GM18498 (cell line): Measurements from ENCODE around the gene C16orf89.
"Not testable (repeated sequence)": the region's sequence is repeated elsewhere in the genome, so short reads cannot be mapped to it uniquely, and the experiment has no call there.

Source experiments
- ATAC-seq: cut with Tn5 transposase; IDR thresholded peaks from one replicate; pipeline ENCODE4 v1.9.1; 2021; ENCODE audit warnings: mild to moderate bottlenecking, moderate library complexity; ENCODE audit not compliant: unreplicated experiment

The C16orf89 gene

DNA sequence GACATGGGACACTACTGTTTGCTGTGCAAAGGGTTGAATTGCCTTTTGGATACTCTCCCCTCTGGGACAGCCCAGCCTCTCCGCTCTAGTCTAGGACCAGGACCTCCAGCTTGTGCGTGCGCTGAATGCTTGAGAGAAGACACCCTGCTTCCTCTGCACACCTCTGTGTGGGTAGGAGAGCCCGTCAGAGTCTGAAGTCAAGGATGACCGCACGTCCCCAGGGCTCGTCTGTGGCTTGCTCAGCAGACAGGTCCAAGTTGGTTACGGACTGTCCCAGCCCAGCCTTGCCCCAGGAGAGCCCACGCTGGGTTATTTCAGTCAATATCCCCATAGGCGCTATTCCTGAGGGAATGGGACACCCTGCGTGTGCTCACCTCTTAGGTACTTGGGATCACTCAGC, 3.7 kb downstream of the C16orf89 start:
- ATAC-seq: no peak

DNA sequence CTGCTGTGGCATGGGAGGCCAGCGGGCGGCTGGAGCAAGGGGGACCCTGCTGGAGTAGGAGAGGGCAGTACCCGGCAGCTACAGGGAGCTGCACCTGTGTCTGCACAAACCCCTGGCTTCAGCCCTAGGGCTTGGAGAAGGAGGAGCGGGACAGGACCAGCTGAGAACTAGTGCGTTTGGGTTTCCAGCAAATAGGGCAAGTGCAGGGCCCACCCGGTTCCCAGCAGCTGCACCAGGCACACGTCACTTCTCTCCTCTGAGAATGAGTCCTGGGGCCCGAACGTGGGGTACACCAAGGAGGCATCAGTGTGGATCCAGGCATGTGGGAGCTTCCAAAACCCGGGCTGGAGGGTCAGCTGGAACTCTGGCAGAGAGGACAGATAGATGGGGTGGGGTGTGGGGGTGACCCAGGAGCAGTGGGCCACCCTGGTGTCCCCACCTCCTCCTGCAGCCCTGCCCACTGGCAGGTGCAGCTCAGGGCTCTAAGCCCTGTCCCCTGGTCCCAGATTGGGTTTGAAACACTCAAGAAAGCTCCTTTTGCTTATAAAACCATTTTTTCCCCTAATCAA, 5.6 kb downstream of the C16orf89 start:
- no peak for ATAC-seq

DNA sequence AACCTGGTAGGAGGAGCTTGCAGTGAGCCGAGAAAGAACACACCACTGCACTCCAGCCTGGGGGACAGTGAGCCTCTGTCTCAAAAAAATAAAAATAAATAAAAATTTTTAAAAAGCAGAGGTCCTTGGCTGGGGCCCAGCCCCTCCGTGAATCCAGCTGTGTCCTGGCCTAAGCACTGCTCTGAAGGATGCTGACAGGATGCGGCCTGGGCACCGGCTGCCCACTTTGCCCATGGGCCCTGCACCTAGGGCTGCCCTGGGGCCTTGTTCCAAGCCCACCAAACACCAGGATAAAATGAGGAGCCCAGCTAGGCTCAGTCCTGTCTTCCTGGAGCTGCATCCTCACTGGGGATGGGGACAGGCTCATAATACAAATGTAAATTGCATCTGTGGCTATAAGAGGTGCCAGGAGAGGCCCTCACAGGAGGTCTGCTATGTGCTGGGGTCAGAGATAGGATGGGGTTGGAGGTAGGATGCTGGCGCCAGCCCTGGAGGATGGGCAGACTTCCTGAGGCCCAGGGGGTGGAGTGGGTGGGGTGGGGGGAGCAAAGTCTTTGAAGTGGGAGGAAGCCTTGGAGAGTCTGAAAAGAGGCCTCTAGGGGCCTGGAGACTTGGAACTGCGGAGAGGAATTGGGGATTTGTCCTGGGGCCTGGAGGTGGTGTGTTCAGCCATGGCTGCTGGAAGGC, 6.2 kb downstream of the C16orf89 start:
- ATAC-seq: no peak

DNA sequence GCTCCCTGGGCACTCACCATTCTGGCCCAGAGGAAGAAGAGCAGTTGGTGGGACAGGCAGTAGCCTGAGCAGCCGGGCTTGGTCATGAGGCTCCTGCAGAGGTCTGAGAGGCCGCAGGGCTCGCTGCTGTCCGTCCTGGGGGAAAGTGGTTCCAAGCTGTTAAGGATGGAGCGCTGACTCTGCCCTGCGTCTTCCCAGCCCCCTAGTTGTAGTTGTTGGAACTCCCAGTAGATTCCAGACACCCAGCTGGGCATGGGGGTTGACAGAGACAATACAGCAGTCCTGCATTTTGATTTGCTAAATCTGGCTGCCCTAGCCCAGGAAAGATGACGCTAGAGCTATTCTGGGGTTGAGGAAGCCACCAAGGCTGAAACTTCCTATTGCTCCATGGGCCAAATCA, 7.3 kb downstream of the C16orf89 start:
- no peak for ATAC-seq

DNA sequence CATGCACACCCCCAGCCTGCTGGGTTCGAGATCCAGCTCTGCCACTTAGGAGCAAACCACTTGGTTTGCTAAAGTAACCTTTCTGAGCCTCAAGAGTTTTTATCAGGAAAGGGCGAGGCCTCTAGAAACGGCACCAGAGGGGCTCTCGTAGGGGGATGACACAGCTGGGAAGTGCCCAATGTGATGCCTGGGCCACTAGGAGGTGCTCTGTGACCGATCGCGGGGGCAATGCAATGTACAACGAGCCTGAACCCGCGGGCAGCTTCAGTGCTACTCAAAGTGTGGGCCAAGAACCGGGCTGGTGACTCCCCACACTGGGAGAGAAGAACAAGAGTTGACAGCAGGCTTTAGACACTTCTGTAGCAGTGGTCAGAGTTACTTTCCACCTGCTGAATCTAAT, 9.4 kb downstream of the C16orf89 start:
- ATAC-seq: no peak

DNA sequence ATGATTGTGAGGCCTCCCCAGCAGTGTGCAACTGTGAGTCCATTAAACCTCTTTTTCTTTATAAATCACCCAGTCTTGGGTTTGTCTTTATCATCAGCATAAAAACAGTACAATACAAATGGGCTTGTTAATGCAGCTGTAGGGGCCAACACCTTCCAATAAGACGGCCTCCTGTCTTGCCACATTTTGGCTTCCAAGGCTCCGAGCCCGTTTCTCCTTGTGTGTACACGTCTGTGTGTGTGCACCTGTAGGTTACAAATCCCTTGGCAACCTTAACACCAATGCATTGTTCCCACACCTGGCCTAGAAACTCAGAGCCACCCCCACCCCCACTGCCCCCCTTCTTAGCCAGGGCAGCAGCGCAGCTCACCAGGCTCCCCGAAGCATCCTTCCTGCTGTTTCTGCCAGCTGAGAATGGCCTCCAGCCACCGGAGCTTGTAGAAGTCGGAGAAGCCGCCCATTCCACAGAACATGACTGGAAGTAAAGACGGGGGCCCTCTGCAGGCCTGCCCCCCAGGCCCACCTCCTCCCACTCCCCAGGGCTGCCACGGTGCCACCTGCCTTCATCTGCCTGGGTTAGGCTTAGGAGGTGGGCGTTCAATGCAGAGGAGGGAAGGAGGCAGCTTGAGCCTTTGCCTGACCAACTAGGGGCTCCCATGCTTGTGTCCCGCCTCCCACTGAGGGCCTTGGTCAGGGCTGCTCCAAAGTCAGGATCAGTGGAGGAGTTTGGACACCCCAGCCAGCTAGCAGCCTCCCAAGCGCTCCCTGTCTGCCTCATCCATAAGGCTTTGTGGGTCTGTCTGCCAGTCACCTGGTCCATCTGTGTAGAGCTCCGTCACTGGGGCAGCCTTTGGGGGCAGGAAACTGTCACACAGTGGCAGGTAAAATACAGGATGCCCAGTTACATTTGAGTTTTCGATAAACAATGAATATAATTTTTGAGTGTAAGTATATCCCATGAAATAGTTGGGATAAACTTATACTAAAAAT, 10.6 kb downstream of the C16orf89 start:
- no peak for ATAC-seq

DNA sequence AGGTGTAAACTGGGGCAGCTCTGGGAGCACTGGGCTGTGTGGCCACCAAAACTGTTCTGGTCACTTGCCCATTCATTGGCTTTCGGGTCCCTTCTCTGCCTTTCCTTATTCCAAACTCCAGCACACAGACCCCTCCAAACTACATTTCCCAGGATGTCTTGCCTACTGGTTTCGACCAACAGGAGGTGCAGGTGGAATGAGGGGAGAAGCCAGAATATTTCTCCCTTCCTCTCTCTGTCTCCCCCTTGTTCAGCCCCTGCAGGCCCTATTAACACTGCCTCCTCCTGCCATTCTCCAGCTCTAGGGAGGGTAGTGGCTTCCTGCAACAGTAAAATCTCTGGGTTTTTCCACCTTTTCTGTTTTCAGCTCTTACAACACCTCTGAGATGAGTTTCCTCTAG, 18.8 kb downstream of the C16orf89 start:
- ATAC-seq: no peak

DNA sequence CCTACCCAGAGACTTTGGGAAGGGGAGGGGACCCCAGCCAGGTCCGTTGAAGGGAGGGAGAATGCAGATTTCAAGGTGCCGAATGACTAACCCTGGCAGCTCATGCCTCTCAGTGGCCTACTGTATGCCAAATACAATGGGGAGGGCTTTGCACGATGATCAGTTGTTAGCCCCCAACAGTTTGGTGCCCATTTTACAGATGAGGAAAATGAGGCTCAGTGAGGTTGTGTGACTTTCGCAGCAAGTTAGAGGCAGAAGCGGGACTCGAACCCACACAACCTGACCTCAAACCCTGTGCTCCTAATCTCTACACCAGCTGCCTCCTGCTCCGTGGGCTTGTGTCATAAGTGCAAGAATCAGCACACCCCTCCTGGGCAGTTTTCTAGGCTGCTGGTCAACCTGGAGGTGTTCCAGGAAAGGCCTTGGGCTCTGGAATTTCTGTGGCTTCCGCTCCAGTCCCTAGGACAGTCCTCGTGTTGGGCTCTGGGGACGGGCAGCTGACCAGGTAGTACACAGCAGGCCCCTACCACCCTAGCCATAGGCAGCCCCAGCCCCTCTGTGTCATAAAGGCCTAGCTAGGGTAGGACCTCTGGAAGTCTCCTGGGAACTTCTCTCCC, 20.1 kb downstream of the C16orf89 start:
- ATAC-seq: no peak

DNA sequence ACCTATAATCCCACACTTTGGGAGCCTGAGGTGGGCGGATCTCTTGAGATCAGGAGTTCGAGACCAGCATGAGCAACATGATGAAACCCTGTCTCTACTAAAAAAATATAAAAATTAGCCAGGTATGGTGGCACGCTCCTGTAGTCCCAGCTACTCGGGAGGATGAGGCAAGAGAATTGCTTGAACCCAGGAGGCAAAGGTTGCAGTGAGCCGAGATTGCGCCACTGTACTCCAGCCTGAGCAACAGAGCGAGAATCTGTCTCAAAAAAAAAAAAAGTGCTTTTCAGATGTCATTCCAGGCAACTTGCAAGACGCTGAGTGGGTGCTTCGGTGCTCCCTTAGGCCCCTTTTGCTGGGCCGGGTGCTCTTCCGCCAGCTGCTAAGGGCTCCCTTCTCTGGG, 21.2 kb downstream of the C16orf89 start:
- not testable (repeated sequence) for ATAC-seq

DNA sequence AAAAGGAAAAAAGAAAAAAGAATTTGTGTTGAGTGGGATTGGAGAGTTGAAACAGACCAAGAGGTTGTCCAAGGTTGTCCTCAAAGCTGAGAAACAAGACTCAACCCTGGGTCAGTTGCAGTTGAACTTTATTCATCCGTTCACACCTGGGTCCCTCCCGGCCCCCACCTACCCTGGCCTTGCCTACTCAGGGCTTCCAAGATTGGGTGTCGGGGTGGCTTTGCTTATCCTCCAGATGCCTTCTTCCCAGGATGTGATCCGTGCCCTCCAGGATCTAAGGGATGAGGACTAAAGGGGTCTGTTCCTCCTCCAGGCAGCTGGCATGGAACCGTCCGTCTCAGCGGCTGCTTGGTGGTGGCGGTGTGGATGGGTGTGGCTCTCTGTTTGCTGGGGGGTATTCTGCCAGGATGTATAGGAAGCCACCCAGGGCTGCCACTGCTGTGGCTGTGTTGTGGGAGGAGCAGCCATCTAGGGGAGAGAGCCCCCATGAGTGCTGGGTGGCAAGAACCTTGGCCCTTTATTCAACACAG, 21.7 kb downstream of the C16orf89 start:
- ATAC-seq: no peak

DNA sequence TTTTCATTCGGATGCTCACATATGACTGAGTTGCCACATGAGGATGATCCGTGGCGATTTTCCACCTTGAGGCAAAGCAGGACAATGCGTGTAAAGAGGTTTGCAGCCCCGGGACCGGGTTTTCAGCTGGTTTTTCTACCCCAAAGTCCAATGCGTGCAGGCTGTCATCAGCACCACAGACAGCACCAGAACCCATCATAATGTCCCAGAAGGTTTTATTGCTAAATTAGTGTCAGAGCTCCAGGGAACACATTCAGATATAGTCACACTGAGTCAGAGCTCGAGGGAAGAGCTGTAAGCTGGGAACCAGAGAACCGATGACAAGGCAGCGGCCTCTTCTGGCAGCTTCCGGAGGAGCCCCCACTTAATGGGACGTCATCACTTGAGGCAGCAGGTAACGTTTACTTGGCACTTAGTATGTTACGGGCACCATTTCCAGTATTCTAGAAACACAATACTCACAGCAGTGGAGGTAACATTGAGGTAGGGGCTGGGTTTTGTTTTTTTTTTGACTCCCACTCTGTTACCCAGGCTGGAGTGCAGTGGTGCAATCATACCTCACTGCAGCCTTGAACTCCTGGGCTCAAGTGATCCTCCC, 23.1 kb downstream of the C16orf89 start:
- no peak for ATAC-seq

DNA sequence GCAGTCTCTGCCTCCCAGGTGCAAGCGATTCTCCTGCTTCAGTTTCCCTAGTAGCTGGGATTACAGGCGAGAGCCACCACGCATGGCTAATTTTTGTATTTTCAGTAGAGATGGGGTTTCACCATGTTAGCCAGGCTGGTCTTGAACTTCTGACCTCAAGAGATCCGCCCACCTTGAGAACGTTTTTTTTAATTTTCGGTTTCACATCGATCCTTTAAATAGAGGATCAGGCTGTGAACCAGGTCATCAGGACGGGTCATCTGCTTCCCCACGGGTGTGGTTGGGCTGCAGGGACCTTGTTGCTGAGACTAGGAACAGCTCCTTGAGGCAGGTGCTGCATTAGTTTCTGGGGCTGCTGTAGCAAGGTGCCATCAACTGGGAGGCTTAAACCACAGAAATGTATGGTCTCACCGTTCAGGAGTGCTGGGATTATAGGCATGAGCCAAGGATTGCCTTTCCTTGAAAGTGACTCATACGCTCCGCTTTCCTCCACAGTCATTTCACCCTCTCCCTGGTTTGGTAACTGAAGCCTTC, 24.1 kb downstream of the C16orf89 start:
- ATAC-seq: no peak

DNA sequence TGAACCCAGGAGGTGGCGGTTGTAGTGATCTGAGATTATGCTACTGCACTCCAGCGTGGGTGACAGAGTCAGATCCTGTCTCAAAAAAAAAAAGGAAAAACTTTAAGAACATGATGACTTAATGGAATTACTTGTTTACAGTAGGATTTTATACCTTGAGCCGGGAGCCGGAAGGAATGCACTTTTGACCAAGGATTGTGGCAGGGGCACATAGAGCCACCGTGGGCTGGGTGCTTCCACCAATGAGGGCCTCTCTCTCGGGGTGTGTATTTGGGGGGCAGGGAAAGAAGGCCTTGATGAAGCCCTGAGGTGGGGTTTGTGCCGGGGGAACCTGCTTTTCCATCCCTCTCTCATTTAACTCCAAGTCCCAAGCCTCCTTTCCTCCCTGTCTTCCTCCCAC, 25.3 kb downstream of the C16orf89 start:
- no peak for ATAC-seq

DNA sequence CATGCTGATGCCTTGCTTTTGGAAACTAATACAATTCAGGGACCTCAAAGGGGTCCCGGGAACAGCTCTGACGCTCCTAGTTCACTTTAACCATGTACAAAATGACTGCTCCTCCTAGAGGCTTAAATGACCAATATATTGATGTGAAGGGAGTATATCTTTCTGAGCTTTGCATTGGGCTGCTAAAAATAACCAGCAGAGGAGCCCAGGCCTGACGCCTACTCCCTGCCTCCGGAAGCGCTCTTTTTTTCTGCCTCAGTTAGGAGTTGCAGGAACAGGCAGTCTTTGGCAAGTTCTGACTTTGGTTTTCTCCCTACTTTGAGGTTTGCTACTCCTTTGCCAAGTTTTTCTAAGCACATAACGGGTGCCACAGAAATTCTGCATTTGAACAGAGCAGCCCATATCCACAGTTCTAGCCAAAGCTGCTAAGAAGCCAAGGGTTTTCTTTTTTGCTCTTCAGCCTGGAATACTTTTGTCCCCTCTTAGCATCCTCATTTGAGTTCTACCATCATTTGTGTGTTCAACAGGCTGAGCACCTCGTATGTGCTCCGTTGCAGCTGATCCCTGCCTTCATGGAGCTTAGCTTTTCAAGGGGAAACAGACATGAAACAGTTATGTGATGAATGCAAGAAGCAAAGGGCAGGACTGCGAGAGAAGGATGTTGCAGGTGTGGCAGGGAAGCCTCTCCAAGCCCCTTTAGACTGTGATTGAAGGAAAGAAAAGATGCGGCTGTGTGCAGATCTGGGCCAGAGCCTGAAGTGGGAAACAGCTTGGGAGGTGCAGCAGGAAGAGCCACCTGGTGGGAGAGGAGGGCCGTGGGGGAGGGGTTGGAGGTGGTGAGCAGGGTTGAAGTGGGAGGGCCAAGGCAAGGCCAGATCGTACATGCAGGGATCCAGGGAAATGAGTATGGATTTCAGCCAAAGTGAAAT, 29.3 kb downstream of the C16orf89 start:
- no peak for ATAC-seq

DNA sequence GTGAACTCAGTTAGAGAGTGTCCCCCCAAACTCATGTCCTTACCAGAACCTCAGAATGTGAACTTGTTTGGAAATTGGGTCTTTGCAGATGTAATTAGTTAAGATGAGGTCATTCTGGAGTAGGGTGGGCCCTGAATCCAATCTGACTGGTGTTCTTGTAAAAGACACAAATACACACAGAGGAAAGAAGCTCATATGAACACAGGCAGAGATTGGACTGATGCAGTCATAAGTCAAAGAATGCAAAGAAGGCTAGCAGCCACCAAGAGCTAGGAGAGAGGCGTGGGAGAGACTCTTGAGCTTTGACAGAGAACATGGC, 29.9 kb downstream of the C16orf89 start:
- ATAC-seq: no peak

DNA sequence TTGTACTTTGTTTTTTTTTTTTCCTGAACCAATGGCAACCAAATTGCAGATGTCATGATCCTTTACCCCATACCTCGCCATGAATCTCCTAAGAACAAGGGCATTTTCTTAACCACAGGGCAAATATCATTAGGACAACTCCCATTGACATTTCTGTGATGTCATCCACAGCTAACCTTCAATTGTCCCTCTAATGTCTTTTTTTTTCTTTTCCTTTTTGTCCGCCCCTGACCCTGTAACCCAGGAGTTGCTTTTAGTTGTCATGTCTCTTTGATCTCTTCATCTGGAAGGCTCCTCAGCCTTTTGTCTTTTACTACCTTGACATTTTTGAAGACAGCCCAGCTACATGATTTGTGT, 31.6 kb downstream of the C16orf89 start:
- no peak for ATAC-seq

DNA sequence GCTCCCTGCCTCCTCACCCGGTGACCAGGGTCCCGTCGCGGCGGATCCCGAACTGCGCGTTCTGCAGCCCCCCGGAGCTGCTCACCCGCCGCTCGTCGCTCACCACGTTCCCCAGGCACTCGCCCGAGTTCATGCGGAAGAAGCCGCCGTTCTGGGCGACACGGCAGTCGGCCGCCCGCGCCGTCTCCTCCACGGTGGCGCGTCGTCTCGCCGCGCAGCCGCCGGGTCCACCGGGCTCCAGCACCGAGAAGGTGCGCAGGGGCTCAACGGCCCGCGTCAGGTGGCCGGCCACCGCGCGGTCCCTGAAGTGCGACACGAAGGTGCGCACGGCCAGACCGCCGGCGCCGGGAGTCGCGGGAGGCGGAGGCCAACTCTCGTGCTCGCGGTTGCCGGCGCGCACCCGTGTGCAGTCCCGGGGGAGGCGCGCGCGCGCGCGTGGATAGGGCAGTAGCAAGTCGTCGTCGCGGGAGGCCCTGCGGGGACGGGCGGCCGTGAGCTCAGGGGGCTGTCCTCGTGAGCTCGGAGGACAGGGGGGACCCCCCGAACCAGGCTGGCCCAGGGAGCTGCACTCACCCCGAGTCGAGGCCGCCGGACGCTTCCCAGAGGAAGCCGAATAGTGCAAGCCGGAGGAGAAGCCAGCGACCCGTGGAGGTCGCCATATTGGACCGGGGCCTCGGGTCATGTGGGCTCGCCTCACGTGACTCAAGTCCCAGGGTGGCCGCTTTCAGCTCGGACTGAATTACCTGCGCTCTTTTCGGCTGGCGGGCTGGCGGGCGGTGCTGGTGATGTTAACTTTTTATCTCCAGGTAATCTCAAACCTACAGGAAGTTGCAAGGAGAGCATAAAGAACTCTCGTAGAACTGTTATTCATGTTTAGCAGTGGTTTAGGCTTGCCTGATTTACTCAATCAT, 32.2 kb downstream of the C16orf89 start, which contains the start of gene NAGPA:
TSS of gene NAGPA (minus strand) at position 680 of the 911 bp plus-strand sequence. CDS start at position 659, 21 bp downstream.
- ATAC-seq: peak; percentile 88

DNA sequence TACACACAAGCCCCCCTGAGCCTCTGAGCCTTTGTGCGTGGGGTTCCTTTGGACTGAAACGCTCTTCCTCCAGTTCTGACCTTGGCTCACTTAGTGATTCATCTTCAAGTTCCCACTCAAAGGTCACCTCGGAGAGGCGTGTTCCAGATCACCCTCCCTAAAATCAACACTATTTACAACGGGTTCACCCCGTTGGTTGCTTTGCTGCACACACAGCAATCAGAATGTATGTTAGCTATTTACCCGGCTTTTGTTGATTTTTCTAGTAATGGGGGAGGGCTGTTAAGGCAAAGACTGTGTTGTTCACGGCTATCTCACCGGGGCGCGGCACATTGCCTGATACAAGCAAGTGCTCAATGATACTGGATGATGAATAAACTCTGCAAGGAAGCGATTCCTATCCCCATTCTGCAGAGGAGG, 33.0 kb downstream of the C16orf89 start:
- no peak for ATAC-seq
